Panc1 (cell line): ENCODE measurements around the gene CIP2A. TPM values are rescaled to one million over a fixed set of nuclear protein-coding genes. Genes with fewer than 3 reads are reported as not detected.

Source experiments
- ATAC-seq: fragments of 200-7000 bp; cut with Tn5 transposase; 2 replicates; pipeline ENCODE4 v1.9.1; 2020; ENCODE audit warnings: mild to moderate bottlenecking, moderate library complexity
- BruUV-seq: library from RNA; stranded (reverse); fragments of 400-500 nt; replicated peaks from 2 replicates; lab custom pipeline; 2021; lab: Mats Ljungman, UMichigan
- CTCF ChIA-PET: fragments of 300-600 bp; sonication (Branson Sonifier 250); formaldehyde crosslinking; loops from one replicate; lab custom pipeline; 2022; ENCODE audit warnings: antibody characterized with exemption; lab: Charles Lee
- POLR2A ChIA-PET: fragments of 300-600 bp; sonication (Branson Sonifier 250); formaldehyde crosslinking; loops from one replicate; lab custom pipeline; 2022; ENCODE audit warnings: antibody characterized with exemption; lab: Charles Lee
- DNase-seq: peaks from one replicate; pipeline ENCODE4 v3.0.0-alpha.2; 2010; ENCODE audit warnings: low read depth, low spot score
- H3K27ac ChIP-seq: 2 replicates; pipeline ENCODE4 v1.5.1; 2011; ENCODE audit warnings: mild to moderate bottlenecking, low read length, inconsistent platforms
- H3K27me3 ChIP-seq: fragments of 200-500 bp; sonication (Bioruptor generic); 2 replicates; pipeline ENCODE4 v1.6.0; 2014; ENCODE audit warnings: low read length, inconsistent platforms; ENCODE audit not compliant: control insufficient read depth, insufficient read depth
- H3K36me3 ChIP-seq: fragments of 200-500 bp; sonication (Bioruptor generic); 2 replicates; pipeline ENCODE4 v1.5.1; 2014; ENCODE audit warnings: inconsistent platforms, mild to moderate bottlenecking, low read length, moderate library complexity; ENCODE audit not compliant: control insufficient read depth, insufficient read depth
- H3K4me1 ChIP-seq: 2 replicates; pipeline ENCODE4 v1.5.1; 2011; ENCODE audit warnings: inconsistent platforms, mild to moderate bottlenecking, low read length, moderate library complexity; ENCODE audit not compliant: control insufficient read depth, insufficient read depth
- H3K4me3 ChIP-seq, 2 experiments: 2 replicates each; pipeline ENCODE4 v1.5.1; 2011 to 2012; ENCODE audit warnings: low read depth in 2 of 2, low read length in 2 of 2, mild to moderate bottlenecking in 2 of 2, inconsistent platforms in 1 of 2, moderate library complexity in 1 of 2
- H3K9me3 ChIP-seq: fragments of 200-500 bp; sonication (Bioruptor generic); 2 replicates; pipeline ENCODE4 v1.5.1; 2014; ENCODE audit warnings: low read depth, mild to moderate bottlenecking, inconsistent platforms, low read length, moderate library complexity; ENCODE audit not compliant: control insufficient read depth, insufficient read depth
- CTCF ChIP-seq: fragments of 450-650 bp; IDR thresholded peaks from 2 replicates; pipeline ENCODE4 v1.5.1; 2017; ENCODE audit warnings: mild to moderate bottlenecking
- POLR2AphosphoS5 ChIP-seq: IDR thresholded peaks from 2 replicates; pipeline ENCODE4 v1.6.1; 2012; ENCODE audit warnings: mild to moderate bottlenecking, low read depth, low read length, moderate library complexity
- REST ChIP-seq, 2 experiments: IDR thresholded peaks; 2 replicates each; pipeline ENCODE4 v1.6.1; 2011 to 2012; ENCODE audit warnings: low read depth in 2 of 2, control low read depth in 1 of 2, low read length in 1 of 2, mild to moderate bottlenecking in 1 of 2, moderate library complexity in 1 of 2; ENCODE audit not compliant: insufficient read depth in 1 of 2
- SIN3A ChIP-seq: IDR thresholded peaks from 2 replicates; pipeline ENCODE4 v1.6.1; 2012; ENCODE audit warnings: low read depth, mild to moderate bottlenecking, low read length, moderate library complexity, borderline replicate concordance; ENCODE audit not compliant: insufficient read depth
- TCF7L2 ChIP-seq: IDR thresholded peaks from 2 replicates; pipeline ENCODE4 v1.6.1; 2011; ENCODE audit warnings: mild to moderate bottlenecking, low read depth, low read length, inconsistent platforms
- in situ Hi-C: cut with HindIII; loops from 2 replicates; pipeline ENCODE4 v1.10.0; 2016; ENCODE audit warnings: low sequenced_read_pairs, low pct_unique_long_range_greater_than_20kb
- intact Hi-C: fragments of 100-400 bp; cut with micrococcal nuclease; formaldehyde crosslinking; loops from one replicate; pipeline ENCODE4 v1.10.0; 2022; ENCODE audit not compliant: unreplicated experiment
- total RNA-seq: library from RNA; stranded (reverse); gene quantifications from one replicate; pipeline ENCODE4 v1.2.1, GENCODE V29; 2021; ENCODE audit not compliant: unreplicated experiment

Gene CIP2A
- total RNA-seq, 1 experiment from 2014 or later: 52.0 TPM

- intact Hi-C loops: no loop called here
- ChIA-PET CTCF (no interaction called here), POLR2A (interaction anchor here (1.6 kb wide), 1 partner anchor 10 kb away, joined by 6 read pairs; no protein-coding TSS in a partner anchor)
- peak overlapping the region; percentile 86 to 96 for H3K4me3 ChIP-seq
- H3K9me3 ChIP-seq: no peaks in the 10 kb centered on the region
- peak overlapping the region; percentile 99 for H3K27ac ChIP-seq
- ATAC-seq: no peak
- in situ Hi-C loops: no loop called here
- H3K27me3 ChIP-seq: no peaks in the 10 kb centered on the region
- TF ChIP-seq REST (IDR thresholded peaks at IDR 0.05; ENCODE audit: insufficient read depth in 1 of 2, low read depth in 2 of 2, low read length in 1 of 2): no peak
- no peak for TF ChIP-seq TCF7L2
- no peak for TF ChIP-seq SIN3A
- DNase-seq: peak; percentile 8
- TSS peak; percentile 75 for BruUV-seq
- peaks cover 17% of the 10 kb centered on the region for H3K4me1 ChIP-seq
- H3K36me3 ChIP-seq: peaks cover 24% of the 10 kb centered on the region
Observed at GRCh38 chr3:108588601-108589000, 637 bp downstream of the CIP2A start.

DNA sequence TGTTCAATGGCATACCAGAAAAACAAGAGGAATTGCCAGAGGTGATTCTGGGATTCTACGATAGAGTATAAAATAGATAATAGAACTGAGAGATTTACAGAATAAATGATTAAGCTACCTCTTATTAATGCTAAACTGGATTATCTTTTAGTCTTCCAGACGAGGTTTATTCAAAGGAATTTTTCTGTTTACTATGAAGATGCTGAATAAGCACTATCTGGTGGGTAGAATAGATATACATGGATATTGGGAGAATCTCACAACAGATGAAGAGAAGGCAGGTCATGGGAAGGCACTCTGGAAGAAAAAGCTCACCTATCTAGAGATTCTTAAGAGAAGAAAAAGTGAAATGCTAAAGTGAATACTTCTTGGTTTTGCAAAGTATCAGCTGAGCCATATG lies 11.2 kb downstream of the CIP2A start:
- H3K36me3 ChIP-seq: peaks cover 66% of the 10 kb centered on the region
- CTCF ChIA-PET: no interaction called here
- no peak overlapping the region for H3K27ac ChIP-seq
- DNase-seq (no peak), ATAC-seq (no peak)
- no peaks in the 10 kb centered on the region for H3K27me3 ChIP-seq
- POLR2A ChIA-PET: no interaction called here
- no peak overlapping the region for H3K4me3 ChIP-seq
- TF ChIP-seq REST (IDR thresholded peaks at IDR 0.05; ENCODE audit: insufficient read depth in 1 of 2, low read depth in 2 of 2, low read length in 1 of 2) (no peak), SIN3A (no peak), TCF7L2 (no peak), POLR2AphosphoS5 (no peak), CTCF (no peak)
- intact Hi-C loops: no loop called here
- no TSS peak for BruUV-seq
- no peaks in the 10 kb centered on the region for H3K4me1 ChIP-seq
- in situ Hi-C loops: no loop called here
- H3K9me3 ChIP-seq: no peaks in the 10 kb centered on the region
